H1 (cell line): ENCODE measurements around the gene LRRC17.

ENCODE experiments used
- CTCF ChIP-seq, 3 experiments: IDR thresholded peaks; 1 replicate in 2 of 3; 2 replicates in 1 of 3; pipeline versions ENCODE4 v1.5.1 to v1.6.1; 2011; ENCODE audit warnings: low read length in 3 of 3, mild to moderate bottlenecking in 3 of 3, inconsistent platforms in 2 of 3, low read depth in 1 of 3, moderate library complexity in 1 of 3; ENCODE audit not compliant: insufficient read depth in 1 of 3; ENCODE audit errors: control extremely low read depth in 1 of 3
- KDM5A ChIP-seq: fragments of 200-600 bp; IDR thresholded peaks from 2 replicates; pipeline ENCODE4 v1.7.1; 2012; ENCODE audit warnings: mild to moderate bottlenecking, low read length, inconsistent platforms, mixed read lengths
- NANOG ChIP-seq: IDR thresholded peaks from 2 replicates; pipeline ENCODE4 v1.6.1; 2011; ENCODE audit warnings: low read length, low read depth, mild to moderate bottlenecking, inconsistent platforms; ENCODE audit not compliant: insufficient read depth, poor library complexity, severe bottlenecking
- POLR2AphosphoS5 ChIP-seq: IDR thresholded peaks from 2 replicates; pipeline ENCODE4 v1.6.1; 2011; ENCODE audit warnings: low read depth, low read length

GRCh38 chr7:102992938-102993717 is 80.3 kb downstream of the LRRC17 start:
- TF ChIP-seq CTCF (IDR thresholded peaks at IDR 0.05; ENCODE audit: control extremely low read depth in 1 of 3, insufficient read depth in 1 of 3, low read depth in 1 of 3, low read length in 3 of 3) (no peak), NANOG (no peak), KDM5A (no peak), POLR2AphosphoS5 (no peak)
